HepG2 (cell line): ENCODE results near the gene CDK7. TPM values are rescaled to one million over a fixed set of nuclear protein-coding genes. Genes with fewer than 3 reads are reported as not detected.

Experiments
- E2F5 ChIP-seq: sonication (generic); formaldehyde crosslinking; conservative IDR thresholded peaks from 2 replicates; pipeline ENCODE4 v1.4.0; 2020; ENCODE audit warnings: missing genetic modification reagents
- NFKBIZ ChIP-seq: IDR thresholded peaks from 2 replicates; pipeline ENCODE4 v1.6.1; 2018; ENCODE audit warnings: missing genetic modification reagents, missing compliant biosample characterization
- RFXANK ChIP-seq: IDR thresholded peaks from 2 replicates; pipeline ENCODE4 v1.6.1; 2016
- RNF219 ChIP-seq: sonication (generic); formaldehyde crosslinking; IDR thresholded peaks from 2 replicates; pipeline ENCODE4 v1.5.0; 2020; ENCODE audit warnings: mild to moderate bottlenecking, missing genetic modification reagents
- ZBTB10 ChIP-seq: sonication (generic); formaldehyde crosslinking; IDR thresholded peaks from 2 replicates; pipeline ENCODE4 v1.4.0; 2020; ENCODE audit warnings: missing genetic modification reagents, borderline replicate concordance
- ZNF142 ChIP-seq: sonication (generic); formaldehyde crosslinking; IDR thresholded peaks from 2 replicates; pipeline ENCODE4 v1.4.0; 2020; ENCODE audit warnings: missing genetic modification reagents
- ZNF280D ChIP-seq: sonication (generic); formaldehyde crosslinking; IDR thresholded peaks from 2 replicates; pipeline ENCODE4 v1.5.1; 2020; ENCODE audit warnings: mild to moderate bottlenecking, missing genetic modification reagents
- ZNF468 ChIP-seq: sonication (generic); formaldehyde crosslinking; IDR thresholded peaks from 2 replicates; pipeline ENCODE4 v1.8.0; 2022; ENCODE audit warnings: mild to moderate bottlenecking, moderate library complexity, missing genetic modification reagents
- ZNF496 ChIP-seq: sonication (generic); formaldehyde crosslinking; IDR thresholded peaks from 2 replicates; pipeline ENCODE4 v1.8.1; 2023; ENCODE audit warnings: mild to moderate bottlenecking, moderate library complexity, missing genetic modification reagents; ENCODE audit not compliant: insufficient replicate concordance
- ZNF746 ChIP-seq: sonication (generic); formaldehyde crosslinking; IDR thresholded peaks from 2 replicates; pipeline ENCODE4 v1.8.0; 2022; ENCODE audit warnings: mild to moderate bottlenecking, missing genetic modification reagents
- polyA plus RNA-seq, 8 experiments: library from polyadenylated mRNA; depleted of rRNA in 3 of 8; stranded (reverse) in 7 of 8; unstranded in 1 of 8; fragments of >200 nt; fragmentation: Illumina TruSeq in 4 of 8; extraction: Trizol in 4 of 8; gene quantifications; 2 replicates each; pipeline versions ENCODE4 v1.2.1 to v1.2.3, GENCODE V29; 2011 to 2016; ENCODE audit warnings: low read depth in 4 of 8, missing spikeins in 1 of 8, mixed read lengths in 1 of 8; ENCODE audit not compliant: insufficient read depth in 1 of 8
- total RNA-seq, 5 experiments: library from RNA; depleted of rRNA; stranded (reverse); fragments of >200 nt; fragmentation: Illumina TruSeq; extraction: Trizol; gene quantifications; 2 replicates each; pipeline ENCODE4 v1.2.3, GENCODE V29; 2016; ENCODE audit warnings: low read depth in 1 of 5

CDK7 gene
- total and polyA plus RNA-seq, 2 of the 13 experiments (the other 11 are each of a cell fraction or from before 2014, with no cell fraction given) = 41.2 to 54.9 TPM

GRCh38 chr5:69217548-69218526 lies 16.8 kb upstream of the CDK7 start (continued):
- TF ChIP-seq RNF219 (CRISPR knock-in tag) = no peak
- TF ChIP-seq E2F5 = peak; percentile 67; the same call in 1 of the 2 replicates
- peak; percentile 60; the same call in 1 of the 2 replicates for TF ChIP-seq ZNF280D (CRISPR knock-in tag)
- TF ChIP-seq ZBTB10 (CRISPR knock-in tag) = 0 out of 2 replicates have a peak, but pooled peaks have one; percentile 37
- TF ChIP-seq ZNF142 (CRISPR knock-in tag) = no peak
- no peak for TF ChIP-seq ZNF496 (CRISPR knock-in tag)
- TF ChIP-seq ZNF468 (CRISPR knock-in tag) = peak; percentile 84; the same call in 1 of the 2 replicates
- 0 out of 2 replicates have a peak, but pooled peaks have one; percentile 73 for TF ChIP-seq ZNF746 (CRISPR knock-in tag)
- no peak; the same call in 1 of the 2 replicates for TF ChIP-seq RFXANK (CRISPR knock-in tag)
- peak; percentile 59; the same call in 1 of the 2 replicates for TF ChIP-seq NFKBIZ
